Osteocyte (in vitro differentiated cells): ENCODE data around the gene PCDHGA12. TPM values are rescaled to one million over a fixed set of nuclear protein-coding genes. Genes with fewer than 3 reads are reported as not detected.
"Not testable (repeated sequence)": the region's sequence is repeated elsewhere in the genome, so short reads cannot be mapped to it uniquely, and the experiment has no call there.

Experiments used
- DNase-seq: peaks from one replicate; pipeline ENCODE4 v3.0.0; 2021; ENCODE audit warnings: mixed read lengths; ENCODE audit not compliant: unreplicated experiment; ENCODE audit errors: extremely low spot score
- H3K27ac Mint-ChIP-seq: one replicate; pipeline ENCODE4 v1.8.0; 2021; ENCODE audit warnings: mild to moderate bottlenecking, mixed read lengths; ENCODE audit not compliant: unreplicated experiment
- H3K27me3 Mint-ChIP-seq: one replicate; pipeline ENCODE4 v1.8.0; 2021; ENCODE audit warnings: mixed read lengths; ENCODE audit not compliant: unreplicated experiment
- H3K36me3 Mint-ChIP-seq: one replicate; pipeline ENCODE4 v1.8.0; 2021; ENCODE audit warnings: mixed read lengths; ENCODE audit not compliant: unreplicated experiment
- H3K4me1 Mint-ChIP-seq: one replicate; pipeline ENCODE4 v1.8.0; 2021; ENCODE audit warnings: mixed read lengths; ENCODE audit not compliant: unreplicated experiment
- H3K4me3 Mint-ChIP-seq: one replicate; pipeline ENCODE4 v1.8.0; 2021; ENCODE audit warnings: mild to moderate bottlenecking, moderate library complexity, mixed read lengths; ENCODE audit not compliant: unreplicated experiment
- H3K9me3 Mint-ChIP-seq: one replicate; pipeline ENCODE4 v1.8.0; 2021; ENCODE audit warnings: mixed read lengths; ENCODE audit not compliant: unreplicated experiment
- CTCF ChIP-seq: fragments of 200-600 bp; sonication (generic); IDR thresholded peaks from 2 replicates; pipeline ENCODE4 v1.5.0; 2021; ENCODE audit warnings: antibody characterized with exemption, mild to moderate bottlenecking, moderate library complexity
- total RNA-seq: library from RNA; stranded (reverse); gene quantifications from 2 replicates; pipeline ENCODE4 v1.2.1, GENCODE V29; 2021

PCDHGA12 gene
- total RNA-seq, 1 donor from 2014 or later: 2.1 TPM

DNA sequence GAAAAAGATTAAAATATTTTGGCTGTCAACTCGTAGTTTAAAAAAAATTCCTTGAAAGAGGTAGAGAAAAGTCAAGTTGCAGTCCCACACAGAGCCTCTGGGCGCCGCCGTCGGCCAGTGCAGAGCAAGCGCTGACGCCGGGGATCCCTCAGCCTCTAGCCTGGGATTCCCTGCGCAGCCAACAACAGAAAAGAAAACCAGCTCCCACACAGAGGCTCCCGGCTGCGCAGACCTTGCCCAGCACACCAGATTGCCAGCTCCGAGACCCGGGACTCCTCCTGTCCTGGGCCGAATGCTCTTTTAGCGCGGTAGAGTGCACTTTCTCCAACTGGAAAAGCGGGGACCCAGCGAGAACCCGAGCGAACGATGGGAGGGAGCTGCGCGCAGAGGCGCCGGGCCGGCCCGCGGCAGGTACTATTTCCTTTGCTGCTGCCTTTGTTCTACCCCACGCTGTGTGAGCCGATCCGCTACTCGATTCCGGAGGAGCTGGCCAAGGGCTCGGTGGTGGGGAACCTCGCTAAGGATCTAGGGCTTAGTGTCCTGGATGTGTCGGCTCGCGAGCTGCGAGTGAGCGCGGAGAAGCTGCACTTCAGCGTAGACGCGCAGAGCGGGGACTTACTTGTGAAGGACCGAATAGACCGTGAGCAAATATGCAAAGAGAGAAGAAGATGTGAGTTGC is 12.7 kb upstream of the PCDHGA12 start, which contains the start of gene PCDHGB7:
TSS of gene PCDHGB7 (plus strand) at position 184 of the 679 bp plus-strand sequence. CDS start at position 367, 183 bp downstream.
- Mint-ChIP-seq H3K27ac (peak within 1 kb of the TSS; percentile 71), H3K36me3 (peaks cover 71% of the 10 kb centered on the region), H3K4me3 (peak within 1 kb of the TSS; percentile 38), H3K9me3 (peaks cover 37% of the 10 kb centered on the region)
- H3K4me1 Mint-ChIP-seq, DNase-seq, H3K27me3 Mint-ChIP-seq: not testable (repeated sequence)
- TF ChIP-seq CTCF: peak; percentile 32

DNA sequence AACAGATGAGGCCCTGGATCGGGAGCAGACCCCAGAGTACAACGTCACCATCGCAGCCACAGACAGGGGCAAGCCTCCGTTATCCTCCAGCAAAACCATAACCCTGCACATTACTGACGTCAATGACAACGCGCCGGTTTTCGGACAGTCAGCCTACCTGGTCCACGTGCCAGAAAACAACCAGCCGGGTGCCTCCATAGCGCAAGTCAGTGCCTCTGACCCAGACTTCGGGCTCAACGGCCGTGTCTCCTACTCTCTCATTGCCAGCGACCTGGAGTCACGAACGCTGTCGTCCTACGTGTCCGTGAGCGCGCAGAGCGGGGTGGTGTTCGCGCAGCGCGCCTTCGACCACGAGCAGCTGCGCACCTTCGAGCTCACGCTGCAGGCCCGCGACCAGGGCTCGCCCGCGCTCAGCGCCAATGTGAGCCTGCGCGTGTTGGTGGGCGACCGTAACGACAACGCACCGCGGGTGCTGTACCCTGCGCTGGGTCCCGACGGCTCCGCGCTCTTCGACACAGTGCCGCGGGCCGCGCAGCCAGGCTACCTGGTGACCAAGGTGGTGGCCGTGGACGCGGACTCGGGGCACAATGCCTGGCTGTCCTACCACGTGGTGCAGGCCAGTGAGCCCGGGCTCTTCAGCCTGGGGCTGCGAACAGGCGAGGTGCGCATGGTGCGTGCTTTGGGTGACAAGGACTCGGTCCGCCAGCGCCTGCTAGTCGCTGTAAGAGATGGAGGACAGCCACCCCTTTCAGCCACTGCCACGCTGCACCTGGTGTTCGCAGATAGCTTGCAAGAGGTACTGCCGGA is 11.0 kb upstream of the PCDHGA12 start:
- Mint-ChIP-seq H3K27ac (no peak overlapping the region), H3K27me3 (no peaks in the 10 kb centered on the region), H3K36me3 (peaks cover 64% of the 10 kb centered on the region), H3K4me1 (no peaks in the 10 kb centered on the region), H3K4me3 (no peak overlapping the region), H3K9me3 (peaks cover 36% of the 10 kb centered on the region)
- no peak for TF ChIP-seq CTCF
- DNase-seq: no peak

DNA sequence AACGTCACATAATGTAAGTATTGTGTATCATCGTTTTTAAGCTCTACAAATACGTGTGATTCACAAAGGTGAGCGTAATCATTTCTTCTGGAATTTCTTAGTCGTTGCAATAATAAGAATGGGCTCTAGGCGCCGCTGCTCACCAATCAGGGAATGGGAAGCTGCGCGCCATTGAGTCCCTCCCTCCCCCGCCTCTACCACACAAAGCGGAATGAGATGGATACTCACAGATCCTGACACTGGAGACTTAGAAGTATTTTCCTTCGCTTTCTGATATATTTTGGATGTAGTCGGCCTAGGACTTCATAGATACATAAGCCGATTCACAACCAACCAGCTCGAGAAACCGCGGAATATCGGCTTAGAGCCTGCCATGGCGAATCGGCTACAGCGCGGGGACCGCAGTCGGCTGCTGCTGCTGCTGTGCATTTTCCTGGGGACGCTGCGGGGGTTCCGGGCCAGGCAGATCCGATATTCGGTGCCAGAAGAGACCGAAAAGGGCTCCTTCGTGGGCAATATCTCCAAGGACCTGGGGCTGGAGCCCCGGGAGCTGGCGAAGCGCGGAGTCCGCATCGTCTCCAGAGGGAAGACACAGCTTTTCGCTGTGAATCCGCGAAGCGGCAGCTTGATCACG is 9.3 kb upstream of the PCDHGA12 start, which contains the start of gene PCDHGA11:
TSS of gene PCDHGA11 (plus strand) at position 197 of the 634 bp plus-strand sequence. CDS start at position 374, 177 bp downstream.
- no peaks in the 10 kb centered on the region for H3K4me1 Mint-ChIP-seq
- no peak within 1 kb of the TSS for H3K4me3 Mint-ChIP-seq
- no peak for DNase-seq
- H3K36me3 Mint-ChIP-seq: peaks cover 63% of the 10 kb centered on the region
- TF ChIP-seq CTCF: no peak
- no peak within 1 kb of the TSS for H3K27ac Mint-ChIP-seq
- H3K9me3 Mint-ChIP-seq: peaks cover 36% of the 10 kb centered on the region
- H3K27me3 Mint-ChIP-seq: no peaks in the 10 kb centered on the region

DNA sequence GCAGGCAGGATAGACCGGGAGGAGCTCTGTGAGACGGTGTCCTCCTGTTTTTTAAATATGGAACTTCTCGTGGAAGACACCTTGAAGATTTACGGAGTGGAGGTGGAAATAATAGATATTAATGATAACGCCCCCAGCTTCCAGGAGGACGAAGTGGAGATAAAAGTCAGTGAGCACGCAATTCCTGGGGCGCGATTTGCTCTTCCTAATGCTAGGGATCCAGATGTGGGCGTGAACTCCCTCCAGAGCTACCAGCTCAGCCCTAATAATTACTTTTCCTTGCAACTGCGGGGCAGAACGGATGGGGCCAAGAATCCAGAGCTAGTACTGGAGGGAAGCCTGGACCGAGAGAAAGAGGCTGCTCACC is 8.8 kb upstream of the PCDHGA12 start:
- TF ChIP-seq CTCF: no peak
- Mint-ChIP-seq H3K4me1 (no peaks in the 10 kb centered on the region), H3K4me3 (no peak overlapping the region), H3K27me3 (no peaks in the 10 kb centered on the region), H3K9me3 (peaks cover 32% of the 10 kb centered on the region), H3K36me3 (peaks cover 62% of the 10 kb centered on the region), H3K27ac (no peak overlapping the region)
- no peak for DNase-seq
